ENCODE data around the gene ZSCAN23. TPM values are rescaled to one million over a fixed set of nuclear protein-coding genes. Genes with fewer than 3 reads are reported as not detected.

ZSCAN23 gene
- total and polyA plus RNA-seq, 9 of the 15 experiments (the other 6 are each of a cell fraction or from before 2014, with no cell fraction given), result 0.05 to 0.29 (median 0.21) TPM; not detected in 1

DNA sequence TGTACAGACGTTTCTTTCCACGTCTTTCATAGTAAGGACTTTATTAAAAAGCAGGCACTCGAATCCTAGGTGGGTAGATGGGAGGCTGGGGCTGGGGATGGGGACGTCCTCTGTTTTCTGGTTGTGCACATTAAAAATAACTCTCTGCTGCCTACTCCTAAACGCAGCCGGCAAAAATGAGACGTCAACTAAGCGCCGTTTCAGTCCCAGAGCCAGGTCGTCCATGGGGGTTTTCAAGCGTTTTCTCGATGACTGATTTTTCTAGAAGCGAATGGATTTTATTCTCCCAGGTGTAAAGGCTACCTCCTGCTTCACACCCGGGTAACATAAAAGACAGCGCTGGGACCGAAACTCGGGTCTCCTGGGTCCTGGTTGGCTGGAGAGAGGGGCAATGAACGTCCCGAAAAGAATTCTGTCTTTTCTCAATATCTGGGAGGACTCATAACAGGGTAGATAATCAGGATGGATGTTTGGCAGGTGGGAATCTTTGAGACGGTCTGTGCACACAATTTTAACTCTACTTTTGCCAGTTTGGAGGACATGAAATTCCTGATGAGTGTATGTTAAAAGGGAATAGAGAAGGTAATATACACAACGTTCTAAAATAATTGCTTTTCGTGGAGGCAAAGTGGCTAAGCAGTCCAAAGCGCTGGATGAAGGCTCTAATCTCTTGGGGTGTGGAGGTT lies 47.1 kb upstream of the ZSCAN23 start (continued):
- TF ChIP-seq, protein P1, sequence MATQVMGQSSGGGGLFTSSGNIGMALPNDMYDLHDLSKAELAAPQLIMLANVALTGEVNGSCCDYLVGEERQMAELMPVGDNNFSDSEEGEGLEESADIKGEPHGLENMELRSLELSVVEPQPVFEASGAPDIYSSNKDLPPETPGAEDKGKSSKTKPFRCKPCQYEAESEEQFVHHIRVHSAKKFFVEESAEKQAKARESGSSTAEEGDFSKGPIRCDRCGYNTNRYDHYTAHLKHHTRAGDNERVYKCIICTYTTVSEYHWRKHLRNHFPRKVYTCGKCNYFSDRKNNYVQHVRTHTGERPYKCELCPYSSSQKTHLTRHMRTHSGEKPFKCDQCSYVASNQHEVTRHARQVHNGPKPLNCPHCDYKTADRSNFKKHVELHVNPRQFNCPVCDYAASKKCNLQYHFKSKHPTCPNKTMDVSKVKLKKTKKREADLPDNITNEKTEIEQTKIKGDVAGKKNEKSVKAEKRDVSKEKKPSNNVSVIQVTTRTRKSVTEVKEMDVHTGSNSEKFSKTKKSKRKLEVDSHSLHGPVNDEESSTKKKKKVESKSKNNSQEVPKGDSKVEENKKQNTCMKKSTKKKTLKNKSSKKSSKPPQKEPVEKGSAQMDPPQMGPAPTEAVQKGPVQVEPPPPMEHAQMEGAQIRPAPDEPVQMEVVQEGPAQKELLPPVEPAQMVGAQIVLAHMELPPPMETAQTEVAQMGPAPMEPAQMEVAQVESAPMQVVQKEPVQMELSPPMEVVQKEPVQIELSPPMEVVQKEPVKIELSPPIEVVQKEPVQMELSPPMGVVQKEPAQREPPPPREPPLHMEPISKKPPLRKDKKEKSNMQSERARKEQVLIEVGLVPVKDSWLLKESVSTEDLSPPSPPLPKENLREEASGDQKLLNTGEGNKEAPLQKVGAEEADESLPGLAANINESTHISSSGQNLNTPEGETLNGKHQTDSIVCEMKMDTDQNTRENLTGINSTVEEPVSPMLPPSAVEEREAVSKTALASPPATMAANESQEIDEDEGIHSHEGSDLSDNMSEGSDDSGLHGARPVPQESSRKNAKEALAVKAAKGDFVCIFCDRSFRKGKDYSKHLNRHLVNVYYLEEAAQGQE (IDR thresholded peaks at IDR 0.05; ENCODE audit: borderline replicate concordance), result no peak
- TF ChIP-seq, protein P1 (CRISPR knock-in tag; IDR thresholded peaks at IDR 0.05; ENCODE audit: low read depth), result no peak
- TF ChIP-seq ZFPM2 (CRISPR knock-in tag; IDR thresholded peaks at IDR 0.05), result no peak
- TF ChIP-seq GTF2E2 (tag; IDR thresholded peaks at IDR 0.05), result peak; percentile 9; the same call in 1 of the 2 replicates
- no peak for TF ChIP-seq SRSF3 (IDR thresholded peaks at IDR 0.05; ENCODE audit: insufficient read depth, low read length)
- TF ChIP-seq ATF2 (CRISPR knock-in tag; IDR thresholded peaks at IDR 0.05), result no peak
- TF ChIP-seq ZNF316 (IDR thresholded peaks at IDR 0.05), result no peak
- peak in 1 of 3 experiments; percentile 30 for TF ChIP-seq YY1 (IDR thresholded peaks at IDR 0.05; ENCODE audit: borderline replicate concordance in 1 of 3, control insufficient read depth in 1 of 3, extremely low read depth in 1 of 3, insufficient read depth in 3 of 3, insufficient read length in 1 of 3, insufficient replicate concordance in 2 of 3, low read depth in 1 of 3, low read length in 2 of 3)
- TF ChIP-seq FOS (IDR thresholded peaks at IDR 0.05; ENCODE audit: extremely low read depth, insufficient read length), result no peak
- TF ChIP-seq THAP12 (CRISPR knock-in tag; IDR thresholded peaks at IDR 0.05), result no peak
- TF ChIP-seq SP2 (IDR thresholded peaks at IDR 0.05; ENCODE audit: extremely low read depth, low read depth, low read length, poor library complexity, severe bottlenecking), result no peak
- TF ChIP-seq NCOR1 (IDR thresholded peaks at IDR 0.05), result no peak
- no peak for TF ChIP-seq ZNF778 (CRISPR knock-in tag; IDR thresholded peaks at IDR 0.05)
- no peak for TF ChIP-seq CBX1 (IDR thresholded peaks at IDR 0.05; ENCODE audit: low read depth)
- TF ChIP-seq ZNF780A (CRISPR knock-in tag; IDR thresholded peaks at IDR 0.05), result no peak
- no peak for TF ChIP-seq SREBF2 (CRISPR knock-in tag; IDR thresholded peaks at IDR 0.05)
- no peak for TF ChIP-seq ZNF75A (CRISPR knock-in tag; IDR thresholded peaks at IDR 0.05)
